Fibroblast of skin of scalp (primary cell): ENCODE results near the gene SPATA31C1.
"Not testable (repeated sequence)": the region's sequence is repeated elsewhere in the genome, so short reads cannot be mapped to it uniquely, and the experiment has no call there.

ENCODE experiments used
- DNase-seq: peaks from one replicate; pipeline ENCODE4 v3.0.0-alpha.2; 2013

The SPATA31C1 gene

DNA sequence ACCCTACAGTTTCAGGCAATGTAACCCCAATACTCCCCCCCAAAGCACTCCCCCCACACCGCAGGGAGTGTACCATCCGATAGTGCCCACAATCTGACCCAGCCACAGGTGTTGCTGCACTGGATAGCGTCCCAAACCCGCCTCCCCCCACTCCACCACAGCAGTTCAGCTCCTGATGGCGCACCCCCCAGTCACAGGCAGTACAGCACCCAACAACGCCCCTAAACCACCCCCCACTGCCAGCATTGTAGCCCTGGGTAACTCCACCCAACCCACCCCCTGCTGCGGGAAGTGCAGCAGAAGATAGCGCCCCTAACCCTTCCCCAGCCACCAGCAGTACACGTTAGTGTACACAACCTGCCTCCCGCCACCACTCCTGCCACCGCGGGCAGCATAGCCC, 20.6 kb downstream of the SPATA31C1 start:
- DNase-seq, result not testable (repeated sequence)

DNA sequence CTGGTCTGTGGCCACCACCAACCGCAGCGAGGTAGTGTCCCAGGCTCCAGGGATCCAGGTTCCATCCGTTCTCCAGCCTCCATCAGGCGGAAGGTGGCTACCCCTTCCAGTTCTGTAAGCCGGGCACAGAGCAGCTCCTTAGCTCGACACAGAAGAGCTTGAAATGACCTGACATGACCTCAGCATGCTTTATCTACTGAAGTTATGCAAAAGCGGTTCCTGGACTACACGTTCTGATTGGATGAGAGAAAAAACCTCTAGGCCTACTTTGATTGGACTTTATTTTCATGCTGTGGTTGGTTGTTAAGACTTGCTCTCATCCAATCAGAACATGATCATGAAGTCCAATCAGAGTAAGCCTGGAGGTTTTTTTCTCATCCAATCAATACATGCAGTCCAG, 21.3 kb downstream of the SPATA31C1 start:
- DNase-seq, result not testable (repeated sequence)

DNA sequence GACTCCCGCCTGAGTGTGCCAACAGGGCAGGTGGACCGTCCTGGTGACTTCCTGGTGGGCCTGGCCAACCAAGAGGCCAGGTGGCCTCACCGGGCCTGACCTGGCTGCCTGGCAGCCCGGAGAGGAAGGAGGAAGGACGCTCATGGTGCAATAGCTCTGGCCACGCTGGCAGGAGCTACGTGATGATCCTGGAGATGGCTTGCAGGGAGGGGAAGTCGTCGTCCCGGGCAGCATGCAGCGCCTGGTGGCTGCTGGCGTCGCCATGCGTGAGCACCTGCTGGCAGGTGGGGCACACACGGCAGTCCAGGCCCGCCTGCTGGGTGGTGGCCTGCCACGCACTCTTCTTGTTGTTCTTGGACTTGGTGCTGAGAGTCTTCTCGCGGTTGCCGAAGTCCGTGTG, 26.3 kb downstream of the SPATA31C1 start:
- DNase-seq, result no peak

DNA sequence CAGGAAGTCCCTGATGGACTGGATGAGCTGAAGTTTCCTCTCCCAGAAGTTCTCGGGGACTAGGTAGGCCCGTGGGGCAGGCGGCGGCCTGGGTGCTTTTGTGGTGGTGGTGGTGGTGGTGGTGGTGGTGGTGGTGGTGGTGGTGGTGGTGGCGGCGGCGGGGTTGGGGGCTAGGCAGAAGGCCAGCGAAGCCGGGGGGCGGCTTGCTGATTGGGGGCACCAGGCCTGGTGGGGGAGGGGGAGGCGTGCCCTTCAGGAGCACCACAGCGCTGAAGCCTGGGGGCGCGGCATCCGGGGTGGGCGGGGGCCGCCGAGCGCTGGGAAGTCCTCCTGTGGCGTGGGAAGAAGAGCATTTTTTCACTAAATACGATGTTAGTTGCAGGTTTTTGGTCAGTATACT, 26.9 kb downstream of the SPATA31C1 start:
- no peak for DNase-seq

DNA sequence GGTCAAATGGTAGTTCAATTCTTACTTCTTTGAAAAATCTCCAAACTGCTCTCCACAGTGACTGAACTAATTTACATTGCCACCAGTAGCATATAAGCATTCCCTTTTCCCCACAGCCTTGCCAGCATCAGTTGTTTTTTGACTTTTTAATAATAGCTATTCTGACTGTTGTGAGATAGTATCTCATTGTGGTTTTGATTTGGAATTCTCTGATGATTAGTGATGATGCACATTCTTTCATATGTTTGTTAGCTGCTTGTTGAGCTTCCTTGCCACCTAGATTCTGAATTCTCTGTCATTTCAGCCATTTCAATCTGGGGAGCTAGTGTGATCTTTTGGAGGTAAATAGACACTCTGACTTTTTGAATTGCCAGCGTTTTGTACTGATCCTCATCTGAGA, 32.5 kb downstream of the SPATA31C1 start:
- no peak for DNase-seq

DNA sequence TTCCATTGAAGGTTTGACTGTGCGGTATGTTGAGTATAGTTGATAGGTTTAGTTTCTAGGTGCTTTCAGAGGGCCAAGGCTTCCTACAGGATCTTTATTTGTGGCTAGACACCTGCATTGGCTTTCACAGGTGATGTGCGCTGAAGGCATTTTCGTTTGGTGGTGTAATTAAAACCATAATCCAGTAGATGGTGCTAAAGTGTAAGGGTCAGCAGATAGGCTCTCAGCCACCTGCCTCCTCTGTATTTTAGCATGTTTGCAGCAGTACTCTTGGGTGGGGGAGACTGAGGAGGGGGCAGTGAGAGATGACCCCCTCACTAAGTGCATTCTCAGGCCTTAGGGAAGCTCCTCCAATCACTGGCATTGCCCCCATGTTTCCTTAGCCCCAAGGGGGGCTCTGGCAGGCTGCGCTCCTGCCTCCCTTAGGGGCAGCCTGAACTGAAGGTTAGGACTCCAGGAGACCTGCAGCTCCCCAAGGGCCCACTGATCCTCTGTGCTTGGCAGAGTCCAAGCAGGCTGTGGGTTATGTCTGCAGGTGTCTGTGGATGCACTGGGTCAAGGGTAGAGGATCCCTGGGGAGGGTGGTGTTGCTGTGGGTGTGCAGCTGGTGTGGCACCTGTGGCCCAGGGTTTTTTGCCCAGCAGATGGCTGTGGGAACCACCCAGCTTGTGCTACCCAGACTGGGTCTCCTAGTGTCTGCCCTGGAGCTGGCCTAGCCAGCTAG, 33.2 kb downstream of the SPATA31C1 start:
- peak; percentile 17 for DNase-seq

DNA sequence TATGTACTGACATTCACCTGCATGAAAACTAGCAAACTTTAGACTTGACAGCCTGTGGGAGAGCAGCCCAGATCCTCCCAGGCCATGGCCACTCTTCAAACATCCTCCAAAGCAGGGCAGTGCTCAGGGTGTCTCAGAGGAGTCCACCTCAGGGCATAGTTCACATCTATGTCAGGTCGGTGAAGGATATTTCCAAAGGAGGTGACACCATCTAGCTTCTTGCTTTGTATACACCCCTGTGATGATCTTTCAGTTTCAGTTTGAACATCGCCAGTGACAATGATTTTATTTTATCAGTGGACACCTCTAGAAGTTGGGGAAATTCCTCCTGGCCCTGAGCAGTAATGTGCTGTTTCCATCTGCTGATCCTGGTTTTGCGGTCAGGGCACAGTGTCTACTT, 36.5 kb downstream of the SPATA31C1 start:
- DNase-seq, result no peak

DNA sequence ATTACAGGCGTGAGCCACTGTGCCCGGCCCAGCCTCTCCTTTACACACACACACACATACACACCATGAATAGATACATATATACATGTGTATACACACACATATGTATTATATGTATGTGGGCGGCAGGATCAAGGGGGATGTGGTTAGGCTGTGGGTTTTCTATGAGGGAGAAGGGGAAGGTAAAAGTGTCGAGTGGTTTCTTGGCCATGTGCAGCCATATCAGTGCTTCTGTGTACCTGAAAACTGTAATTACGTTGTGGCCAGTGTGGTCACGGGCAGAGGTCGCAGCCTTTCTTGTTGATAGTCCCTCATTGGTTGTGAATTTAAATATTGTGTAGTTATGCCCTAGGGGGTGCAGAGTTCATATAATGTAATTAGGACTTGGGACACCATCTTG, 40.1 kb downstream of the SPATA31C1 start:
- no peak for DNase-seq

DNA sequence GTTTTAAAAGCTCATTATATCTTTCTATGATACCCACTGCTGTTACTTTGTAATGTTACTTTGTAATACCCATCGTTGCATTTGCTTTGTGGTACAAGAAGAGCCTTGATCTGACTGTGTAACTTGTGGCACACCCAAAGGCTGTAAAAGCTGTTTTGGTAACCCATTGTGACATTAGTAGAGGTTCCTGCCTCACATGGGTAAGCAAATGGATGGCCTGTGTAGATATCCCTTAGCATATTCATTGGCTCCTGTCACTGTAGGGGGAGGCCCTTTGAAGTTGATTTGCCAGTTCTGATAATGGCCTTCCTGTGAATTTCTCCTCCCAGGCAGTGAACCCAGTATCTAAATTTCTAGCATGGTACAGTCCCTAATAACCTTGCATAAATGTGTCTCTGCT, 40.8 kb downstream of the SPATA31C1 start:
- DNase-seq, result no peak

DNA sequence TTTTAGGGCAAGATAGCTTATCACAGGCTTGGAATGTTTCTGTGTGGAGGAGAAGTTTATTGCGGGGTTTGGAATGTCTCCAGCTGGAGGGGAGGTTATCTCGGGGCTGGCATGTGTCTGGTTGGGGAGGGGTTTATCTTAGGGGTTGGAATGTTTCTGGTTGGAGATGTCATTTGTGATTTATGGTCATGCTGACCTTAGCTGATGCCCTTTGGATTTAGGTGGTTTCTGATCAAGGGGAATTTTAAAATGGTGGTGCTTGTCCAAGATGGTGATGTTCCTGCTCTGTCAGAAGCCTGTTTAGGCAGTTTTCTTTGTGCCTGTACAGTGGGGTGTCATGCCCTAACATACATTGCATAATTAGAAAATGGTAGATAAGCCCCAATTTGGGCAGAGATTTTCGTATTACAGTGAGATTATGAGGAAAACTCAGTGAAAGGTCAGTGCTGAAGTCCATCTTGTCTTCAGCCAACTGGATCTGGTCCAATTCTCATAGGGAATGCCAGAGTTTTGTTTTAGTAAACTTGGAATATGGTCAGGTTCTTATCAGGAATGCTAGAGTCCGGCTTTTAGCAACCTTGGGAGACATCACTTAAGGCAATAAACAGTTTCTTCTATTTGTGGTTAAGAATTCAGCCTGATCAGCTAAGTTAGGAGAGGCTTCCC, 42.3 kb downstream of the SPATA31C1 start:
- peak; percentile 45 for DNase-seq

DNA sequence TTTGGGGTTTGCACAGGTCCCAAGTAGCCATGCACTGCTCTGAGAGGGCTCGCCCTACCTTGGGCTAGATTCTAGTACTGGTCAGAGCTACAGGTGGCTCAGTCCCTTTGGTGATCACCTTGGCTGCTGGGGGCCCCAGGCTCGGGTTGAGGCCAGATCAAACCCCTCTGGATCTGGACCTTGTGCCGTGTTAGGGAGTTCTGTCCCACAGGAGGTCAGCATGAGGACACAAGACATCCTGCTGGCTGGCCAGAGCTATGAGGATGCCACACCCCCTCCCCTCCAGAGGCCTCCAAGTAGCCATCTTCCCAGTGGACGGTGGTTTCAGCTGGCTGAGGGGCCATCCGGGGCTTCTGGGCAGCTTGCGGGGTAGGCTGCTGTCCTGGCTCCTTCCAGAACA, 46.0 kb downstream of the SPATA31C1 start:
- DNase-seq, result no peak

DNA sequence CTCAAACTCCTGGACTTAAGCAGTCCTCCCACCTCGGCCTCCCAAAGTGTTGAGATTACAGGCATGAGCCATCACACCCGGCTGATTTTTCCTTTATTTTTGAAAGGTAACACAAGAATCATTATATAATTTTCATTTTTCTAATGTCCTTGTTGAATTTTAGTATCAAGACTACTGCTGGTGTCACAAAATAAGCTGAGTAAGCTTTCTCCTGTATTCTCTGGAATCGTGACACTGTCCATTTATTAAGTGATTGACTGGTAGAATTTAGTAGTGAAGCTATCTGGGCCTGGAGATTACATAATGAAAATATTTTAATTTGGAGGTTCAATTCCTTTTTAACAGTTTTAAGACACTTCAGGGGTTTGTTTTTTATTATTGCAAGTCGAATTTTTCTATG, 47.1 kb downstream of the SPATA31C1 start:
- DNase-seq, result no peak

DNA sequence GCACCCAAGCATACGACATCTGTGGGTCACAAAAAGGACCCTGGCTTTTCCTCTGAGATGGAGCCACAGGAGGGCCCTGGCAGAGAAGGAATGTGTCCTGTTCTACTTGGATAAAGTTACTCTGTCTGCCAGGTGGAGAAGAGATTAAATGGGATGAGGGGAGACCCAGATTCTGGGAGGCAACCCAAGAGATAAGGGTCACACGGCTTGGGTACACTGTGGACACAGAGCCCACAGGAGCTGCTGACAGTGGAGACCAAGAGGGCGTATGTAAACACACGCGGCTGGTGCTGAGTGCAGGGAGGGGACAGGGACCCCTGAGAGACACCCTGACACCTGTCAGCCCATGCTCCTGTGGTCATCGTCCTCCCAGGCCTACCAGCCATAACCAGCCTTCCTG, 50.4 kb downstream of the SPATA31C1 start:
- DNase-seq, result no peak

DNA sequence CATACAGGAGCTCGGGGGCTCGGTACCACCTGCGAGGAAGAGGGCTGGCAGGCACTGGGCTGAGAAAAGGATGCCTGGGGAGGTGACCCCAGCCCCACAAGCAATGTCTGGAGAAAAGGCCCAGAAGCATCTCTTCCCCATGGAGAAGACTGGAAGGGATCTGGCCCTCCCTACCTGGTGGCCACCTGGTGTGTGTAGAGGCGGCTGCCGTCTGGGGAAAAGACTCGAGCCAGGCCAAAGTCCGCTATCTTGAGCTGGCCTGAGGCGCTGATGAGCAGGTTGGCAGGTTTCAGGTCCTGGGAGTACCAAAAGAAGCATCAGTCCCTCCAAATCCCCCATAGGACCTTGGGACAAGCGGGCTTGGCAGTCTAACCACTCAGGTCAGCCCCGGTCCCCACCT, 52.8 kb downstream of the SPATA31C1 start:
- DNase-seq, result no peak

DNA sequence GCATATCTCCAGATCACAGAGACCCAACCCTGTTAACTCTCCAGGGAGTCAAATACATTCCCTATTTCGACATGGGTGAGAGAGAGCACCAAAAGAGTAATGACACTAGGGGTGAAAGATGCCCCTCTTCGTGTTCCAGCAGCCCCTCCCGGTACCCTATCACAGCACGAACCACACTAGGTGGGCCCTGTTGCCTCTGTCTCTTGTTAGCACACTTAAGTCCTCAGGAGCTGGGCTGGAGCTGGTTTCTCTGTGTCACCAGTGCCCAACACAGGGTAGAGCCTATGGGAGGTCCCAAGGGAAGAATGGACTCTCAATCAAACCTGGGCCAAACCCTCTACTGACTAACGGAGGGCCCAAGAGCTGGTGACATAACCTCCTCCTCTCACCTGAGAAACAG, 55.4 kb downstream of the SPATA31C1 start:
- no peak for DNase-seq
